Hepatocyte (in vitro differentiated cells): ENCODE measurements around the gene CLSTN1.

ENCODE experiments used
- EZH2 ChIP-seq: fragments of 200-600 bp; sonication (generic); IDR thresholded peaks from 2 replicates; pipeline ENCODE4 v1.6.1; 2016; ENCODE audit warnings: antibody characterized with exemption, mild to moderate bottlenecking, borderline replicate concordance
- EZH2phosphoT487 ChIP-seq: fragments of 200-600 bp; sonication (generic); IDR thresholded peaks from one replicate; pipeline ENCODE4 v1.6.1; 2018; ENCODE audit warnings: antibody characterized with exemption, mild to moderate bottlenecking, low read depth, moderate library complexity; ENCODE audit not compliant: unreplicated experiment, severe bottlenecking
- TF ChIP-seq, protein P1 (sequence below): fragments of 200-600 bp; sonication (generic); IDR thresholded peaks from 2 replicates; pipeline ENCODE4 v1.5.1; 2016; ENCODE audit warnings: antibody characterized with exemption, mild to moderate bottlenecking; ENCODE audit not compliant: poor library complexity

DNA sequence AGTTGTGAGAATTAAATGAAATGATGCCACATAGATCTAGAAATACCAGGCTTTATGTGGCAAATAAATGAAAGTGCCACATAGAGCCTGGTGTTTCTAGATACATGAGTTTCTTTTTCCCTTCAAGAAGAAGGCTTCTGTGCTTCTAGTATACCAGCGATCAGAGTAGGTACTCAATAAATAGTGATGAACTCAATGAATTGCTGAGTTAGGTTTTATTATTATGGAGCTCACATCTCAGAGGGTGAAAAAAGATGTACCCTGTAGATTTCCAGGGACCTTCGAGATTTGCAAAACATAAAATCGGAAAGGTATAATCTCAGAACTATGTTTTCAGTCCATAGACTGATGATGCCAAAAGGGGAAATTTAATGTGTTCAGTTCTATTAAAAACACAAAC, 2.3 kb upstream of the CLSTN1 start:
- TF ChIP-seq, protein P1, sequence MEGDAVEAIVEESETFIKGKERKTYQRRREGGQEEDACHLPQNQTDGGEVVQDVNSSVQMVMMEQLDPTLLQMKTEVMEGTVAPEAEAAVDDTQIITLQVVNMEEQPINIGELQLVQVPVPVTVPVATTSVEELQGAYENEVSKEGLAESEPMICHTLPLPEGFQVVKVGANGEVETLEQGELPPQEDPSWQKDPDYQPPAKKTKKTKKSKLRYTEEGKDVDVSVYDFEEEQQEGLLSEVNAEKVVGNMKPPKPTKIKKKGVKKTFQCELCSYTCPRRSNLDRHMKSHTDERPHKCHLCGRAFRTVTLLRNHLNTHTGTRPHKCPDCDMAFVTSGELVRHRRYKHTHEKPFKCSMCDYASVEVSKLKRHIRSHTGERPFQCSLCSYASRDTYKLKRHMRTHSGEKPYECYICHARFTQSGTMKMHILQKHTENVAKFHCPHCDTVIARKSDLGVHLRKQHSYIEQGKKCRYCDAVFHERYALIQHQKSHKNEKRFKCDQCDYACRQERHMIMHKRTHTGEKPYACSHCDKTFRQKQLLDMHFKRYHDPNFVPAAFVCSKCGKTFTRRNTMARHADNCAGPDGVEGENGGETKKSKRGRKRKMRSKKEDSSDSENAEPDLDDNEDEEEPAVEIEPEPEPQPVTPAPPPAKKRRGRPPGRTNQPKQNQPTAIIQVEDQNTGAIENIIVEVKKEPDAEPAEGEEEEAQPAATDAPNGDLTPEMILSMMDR: no peak
- no peak for TF ChIP-seq EZH2phosphoT487
- TF ChIP-seq EZH2: no peak
